K562 (cell line): Measurements from ENCODE around the gene TRAPPC2L. TPM values are rescaled to one million over a fixed set of nuclear protein-coding genes. Genes with fewer than 3 reads are reported as not detected.

Experiments
- ATAC-seq: fragments of 200-7000 bp; cut with Tn5 transposase; 3 replicates; pipeline ENCODE4 v1.9.1; 2020; ENCODE audit warnings: moderate library complexity
- BruUV-seq: library from RNA; stranded (reverse); fragments of 400-500 nt; replicated peaks from 2 replicates; lab custom pipeline; 2021; lab: Mats Ljungman, UMichigan
- CTCF ChIA-PET: fragments of 300-600 bp; formaldehyde crosslinking; extraction: SDS; loops from one replicate; lab custom pipeline; 2021; ENCODE audit warnings: low intra/inter-chr PET ratio; lab: Yijun Ruan, JAX
- POLR2A ChIA-PET: fragments of 300-600, 350-650 bp; sonication (Branson Sonifier 250); formaldehyde crosslinking; extraction: SDS; loops from one replicate; lab custom pipeline; 2021; ENCODE audit warnings: antibody characterized with exemption, inconsistent platforms; lab: Yijun Ruan, JAX
- DNase-seq, 4 experiments: peaks; one replicate each; pipeline versions ENCODE4 v3.0.0 to v3.0.0-alpha.2; 2011 to 2018; ENCODE audit warnings: low spot score in 3 of 4, mixed read lengths in 3 of 4; ENCODE audit errors: extremely low read depth in 1 of 4
- FAIRE-seq: peaks from 2 replicates; lab custom pipeline; 2011; peaks lifted over from hg19 to GRCh38; lab: Jason Lieb, UNC
- H2AFZ ChIP-seq: 2 replicates; pipeline ENCODE4 v1.6.0; 2011; ENCODE audit warnings: low read depth, low read length, control low read depth, inconsistent platforms
- H3K27ac ChIP-seq: fragments of 200-600 bp; 3 replicates; pipeline ENCODE4 v1.8.0; 2011; ENCODE audit warnings: low read depth, mild to moderate bottlenecking, control low read depth, inconsistent platforms, low read length, moderate library complexity, mixed read lengths; ENCODE audit errors: extremely low read depth
- H3K27me3 ChIP-seq, 2 experiments: fragments of 300-600 bp in 1 of 2; 2 replicates in 1 of 2; 3 replicates in 1 of 2; pipeline versions ENCODE4 v1.6.0 to v1.8.0; 2011; ENCODE audit warnings: inconsistent platforms in 2 of 2, low read length in 2 of 2, mild to moderate bottlenecking in 1 of 2, mixed read lengths in 1 of 2, moderate library complexity in 1 of 2; ENCODE audit not compliant: control insufficient read depth in 2 of 2, insufficient read depth in 2 of 2
- H3K36me3 ChIP-seq: fragments of 300-600 bp; 3 replicates; pipeline ENCODE4 v1.8.0; 2011; ENCODE audit warnings: mild to moderate bottlenecking, low read length, inconsistent platforms; ENCODE audit not compliant: control insufficient read depth, insufficient read depth
- H3K4me1 ChIP-seq, 2 experiments: fragments of 200-600 bp in 1 of 2; replicated peaks in 1 of 2; 2 replicates in 1 of 2; 3 replicates in 1 of 2; pipeline versions ENCODE4 v1.5.1 to v1.8.0; 2011; ENCODE audit warnings: inconsistent platforms in 2 of 2, low read length in 2 of 2, mild to moderate bottlenecking in 1 of 2, mixed read lengths in 1 of 2, moderate library complexity in 1 of 2; ENCODE audit not compliant: control insufficient read depth in 2 of 2, insufficient read depth in 2 of 2
- H3K4me2 ChIP-seq: 2 replicates; pipeline ENCODE4 v1.6.1; 2011; ENCODE audit warnings: low read length, control low read depth, inconsistent platforms, mixed read lengths; ENCODE audit not compliant: insufficient read depth
- H3K4me3 ChIP-seq: fragments of 200-600 bp; sonication (generic), shearing (Covaris generic); 2 replicates; pipeline ENCODE4 v1.5.1; 2016; ENCODE audit warnings: control low read depth, inconsistent platforms
- H3K79me2 ChIP-seq: fragments of 200-600 bp; 3 replicates; pipeline ENCODE4 v1.8.0; 2011; ENCODE audit warnings: low read length, inconsistent platforms; ENCODE audit not compliant: control insufficient read depth, insufficient read depth
- H3K9ac ChIP-seq, 2 experiments: 2 replicates each; pipeline versions ENCODE4 v1.6.0 to v1.6.1; 2011; ENCODE audit warnings: low read depth in 2 of 2, low read length in 2 of 2, control low read depth in 1 of 2, inconsistent platforms in 1 of 2, mild to moderate bottlenecking in 1 of 2, mixed read lengths in 1 of 2; ENCODE audit not compliant: insufficient read depth in 1 of 2
- H3K9me1 ChIP-seq: one replicate; pipeline ENCODE4 v1.6.0; 2011; ENCODE audit warnings: inconsistent platforms, mild to moderate bottlenecking, low read length, moderate library complexity; ENCODE audit not compliant: control insufficient read depth, insufficient read depth
- H3K9me3 ChIP-seq: replicated peaks from 2 replicates; pipeline ENCODE4 v1.5.1; 2011; ENCODE audit warnings: low read depth, low read length, inconsistent platforms; ENCODE audit not compliant: control insufficient read depth, insufficient read depth
- H4K20me1 ChIP-seq: replicated peaks from 2 replicates; pipeline ENCODE4 v1.6.1; 2011; ENCODE audit warnings: low read length, inconsistent platforms, mixed read lengths; ENCODE audit not compliant: control insufficient read depth, insufficient read depth
- CBFA2T2 ChIP-seq: fragments of 450-650 bp; conservative IDR thresholded peaks from 2 replicates; pipeline ENCODE4 v1.6.1; 2017; ENCODE audit warnings: mild to moderate bottlenecking
- EHMT2 ChIP-seq: fragments of 450-650 bp; IDR thresholded peaks from 2 replicates; pipeline ENCODE4 v1.6.1; 2018; ENCODE audit warnings: antibody characterized with exemption
- EWSR1 ChIP-seq: fragments of 450-650 bp; IDR thresholded peaks from 2 replicates; pipeline ENCODE4 v1.6.1; 2018; ENCODE audit warnings: borderline replicate concordance, mild to moderate bottlenecking, low read depth, moderate library complexity; ENCODE audit not compliant: partially characterized antibody
- FIP1L1 ChIP-seq: fragments of 200-400 bp; formaldehyde crosslinking; IDR thresholded peaks from 2 replicates; pipeline ENCODE4 v1.6.1; 2018; ENCODE audit warnings: mild to moderate bottlenecking, low read depth, low read length; ENCODE audit not compliant: poor library complexity, severe bottlenecking
- NFYB ChIP-seq: IDR thresholded peaks from 2 replicates; pipeline ENCODE4 v1.6.1; 2011; ENCODE audit warnings: mild to moderate bottlenecking, moderate library complexity; ENCODE audit not compliant: insufficient read length; ENCODE audit errors: extremely low read depth
- POLR2AphosphoS2 ChIP-seq: IDR thresholded peaks from 2 replicates; pipeline ENCODE4 v1.6.1; 2012; ENCODE audit warnings: low read length, improper control_type of control experiment
- POLR2G ChIP-seq: fragments of 200-400 bp; formaldehyde crosslinking; IDR thresholded peaks from 2 replicates; pipeline ENCODE4 v1.6.1; 2017; ENCODE audit warnings: low read depth, mild to moderate bottlenecking, antibody characterized with exemption, low read length, moderate library complexity
- PYGO2 ChIP-seq: fragments of 450-650 bp; IDR thresholded peaks from 2 replicates; pipeline ENCODE4 v1.6.1; 2016; ENCODE audit warnings: mild to moderate bottlenecking, missing genetic modification characterization, moderate library complexity, missing compliant biosample characterization
- RHOXF2B ChIP-seq: fragments of 250-450 bp; sonication (Bioruptor Pico); conservative IDR thresholded peaks from 2 replicates; pipeline ENCODE4 v1.5.1; 2021
- SUPT5H ChIP-seq: fragments of 450-650 bp; IDR thresholded peaks from 2 replicates; pipeline ENCODE4 v1.6.1; 2016
- ZKSCAN3 ChIP-seq: fragments of 250-450 bp; sonication (Bioruptor Pico); IDR thresholded peaks from 2 replicates; pipeline ENCODE4 v1.4.0; 2020
- WGBS: fragments of 100-300 bp; shearing (Covaris generic); methylation state at CpG from one replicate; pipeline ENCODE4 v1.1.6; 2016; ENCODE audit warnings: low coverage, mixed read lengths; ENCODE audit not compliant: insufficient coverage; ENCODE audit errors: missing lambda C conversion rate; 5-methylcytosine and 5-hydroxymethylcytosine counted together
- in situ Hi-C: fragments of 300-500 bp; cut with MboI; formaldehyde crosslinking; loops from 4 replicates; pipeline ENCODE4 v1.15.0; 2018; ENCODE audit warnings: inconsistent platforms, mixed read lengths
- intact Hi-C: fragments of 100-400 bp; cut with micrococcal nuclease; formaldehyde crosslinking; loops from 2 replicates; pipeline ENCODE4 v1.14.2; 2022
- polyA plus RNA-seq, 8 experiments: library from polyadenylated mRNA; depleted of rRNA in 4 of 8; stranded (reverse) in 5 of 8; unstranded in 3 of 8; fragments of >200 nt; fragmentation: Nextera tagmentation in 2 of 8; fragmentation: Illumina TruSeq in 1 of 8; extraction: Ambion mirVana in 2 of 8; extraction: Trizol in 1 of 8; gene quantifications; 2 replicates each; pipeline versions ENCODE4 v1.2.1 to v1.2.3, GENCODE V29; 2011 to 2014; ENCODE audit warnings: inconsistent platforms in 1 of 8, missing spikeins in 1 of 8
- total RNA-seq, 7 experiments: library from RNA; depleted of rRNA in 6 of 7; stranded (reverse); fragments of >200 nt in 6 of 7; fragmentation: Illumina TruSeq in 2 of 7; extraction: Trizol in 2 of 7; gene quantifications; 2 replicates each; pipeline versions ENCODE4 v1.2.1 to v1.2.3, GENCODE V29; 2011 to 2021; ENCODE audit warnings: low replicate concordance in 1 of 7
- TF ChIP-seq, protein P1 (sequence below): fragments of 450-650 bp; IDR thresholded peaks from 2 replicates; pipeline ENCODE4 v1.6.1; 2016; ENCODE audit warnings: low read depth
- TF ChIP-seq, protein P2 (sequence below): fragments of 250-450 bp; sonication (Bioruptor Pico); IDR thresholded peaks from 2 replicates; pipeline ENCODE4 v1.8.0; 2021; ENCODE audit warnings: borderline replicate concordance, mild to moderate bottlenecking, moderate library complexity; ENCODE audit not compliant: poor library complexity, severe bottlenecking
- TF ChIP-seq, protein P3 (sequence below): fragments of 450-650 bp; formaldehyde crosslinking; IDR thresholded peaks from 2 replicates; pipeline ENCODE4 v1.4.0; 2020; ENCODE audit warnings: mild to moderate bottlenecking, moderate library complexity

TRAPPC2L gene
- total and polyA plus RNA-seq, 9 of the 15 experiments (the other 6 are each of a cell fraction or from before 2014, with no cell fraction given): 60.4 to 398 (median 97.5) TPM

DNA sequence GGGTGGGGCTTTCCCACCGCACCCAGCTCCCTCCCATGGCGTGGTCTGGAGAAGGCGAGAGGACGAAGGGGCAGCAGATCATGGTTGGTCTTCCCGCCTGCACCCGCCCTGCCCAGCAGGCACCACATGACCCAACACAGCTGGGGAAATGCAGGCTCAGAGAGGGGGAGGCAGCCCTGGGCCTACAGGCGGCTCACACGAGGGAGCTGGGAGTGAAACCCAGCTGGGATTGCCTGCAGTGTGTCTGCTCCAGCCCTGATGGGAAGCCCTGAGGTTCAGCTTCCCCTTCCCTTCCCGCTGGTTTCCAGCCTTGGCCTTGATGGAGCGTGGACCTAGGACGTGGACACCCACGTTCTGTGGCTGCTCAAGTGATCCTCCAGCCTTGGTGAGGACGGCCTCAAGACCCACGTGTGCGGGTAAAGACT, 29.5 kb downstream of the TRAPPC2L start:
- no peak for FAIRE-seq
- 94% methylated on average over 9 of the region's 15 CpGs for WGBS
- CTCF ChIA-PET: no interaction called here
- TF ChIP-seq FIP1L1 (peak; percentile 16), POLR2G (peak; percentile 62; the same call in 1 of the 2 replicates), POLR2AphosphoS2 (peak; percentile 65; the same call in 1 of the 2 replicates), SUPT5H (0 out of 2 replicates have a peak, but pooled peaks have one; percentile 32), EHMT2 (no peak), PYGO2 (tag) (no peak), CBFA2T2 (no peak), ZKSCAN3 (CRISPR knock-in tag) (no peak), RHOXF2B (no peak), EWSR1 (no peak), NFYB (no peak)
- TF ChIP-seq, protein P1, sequence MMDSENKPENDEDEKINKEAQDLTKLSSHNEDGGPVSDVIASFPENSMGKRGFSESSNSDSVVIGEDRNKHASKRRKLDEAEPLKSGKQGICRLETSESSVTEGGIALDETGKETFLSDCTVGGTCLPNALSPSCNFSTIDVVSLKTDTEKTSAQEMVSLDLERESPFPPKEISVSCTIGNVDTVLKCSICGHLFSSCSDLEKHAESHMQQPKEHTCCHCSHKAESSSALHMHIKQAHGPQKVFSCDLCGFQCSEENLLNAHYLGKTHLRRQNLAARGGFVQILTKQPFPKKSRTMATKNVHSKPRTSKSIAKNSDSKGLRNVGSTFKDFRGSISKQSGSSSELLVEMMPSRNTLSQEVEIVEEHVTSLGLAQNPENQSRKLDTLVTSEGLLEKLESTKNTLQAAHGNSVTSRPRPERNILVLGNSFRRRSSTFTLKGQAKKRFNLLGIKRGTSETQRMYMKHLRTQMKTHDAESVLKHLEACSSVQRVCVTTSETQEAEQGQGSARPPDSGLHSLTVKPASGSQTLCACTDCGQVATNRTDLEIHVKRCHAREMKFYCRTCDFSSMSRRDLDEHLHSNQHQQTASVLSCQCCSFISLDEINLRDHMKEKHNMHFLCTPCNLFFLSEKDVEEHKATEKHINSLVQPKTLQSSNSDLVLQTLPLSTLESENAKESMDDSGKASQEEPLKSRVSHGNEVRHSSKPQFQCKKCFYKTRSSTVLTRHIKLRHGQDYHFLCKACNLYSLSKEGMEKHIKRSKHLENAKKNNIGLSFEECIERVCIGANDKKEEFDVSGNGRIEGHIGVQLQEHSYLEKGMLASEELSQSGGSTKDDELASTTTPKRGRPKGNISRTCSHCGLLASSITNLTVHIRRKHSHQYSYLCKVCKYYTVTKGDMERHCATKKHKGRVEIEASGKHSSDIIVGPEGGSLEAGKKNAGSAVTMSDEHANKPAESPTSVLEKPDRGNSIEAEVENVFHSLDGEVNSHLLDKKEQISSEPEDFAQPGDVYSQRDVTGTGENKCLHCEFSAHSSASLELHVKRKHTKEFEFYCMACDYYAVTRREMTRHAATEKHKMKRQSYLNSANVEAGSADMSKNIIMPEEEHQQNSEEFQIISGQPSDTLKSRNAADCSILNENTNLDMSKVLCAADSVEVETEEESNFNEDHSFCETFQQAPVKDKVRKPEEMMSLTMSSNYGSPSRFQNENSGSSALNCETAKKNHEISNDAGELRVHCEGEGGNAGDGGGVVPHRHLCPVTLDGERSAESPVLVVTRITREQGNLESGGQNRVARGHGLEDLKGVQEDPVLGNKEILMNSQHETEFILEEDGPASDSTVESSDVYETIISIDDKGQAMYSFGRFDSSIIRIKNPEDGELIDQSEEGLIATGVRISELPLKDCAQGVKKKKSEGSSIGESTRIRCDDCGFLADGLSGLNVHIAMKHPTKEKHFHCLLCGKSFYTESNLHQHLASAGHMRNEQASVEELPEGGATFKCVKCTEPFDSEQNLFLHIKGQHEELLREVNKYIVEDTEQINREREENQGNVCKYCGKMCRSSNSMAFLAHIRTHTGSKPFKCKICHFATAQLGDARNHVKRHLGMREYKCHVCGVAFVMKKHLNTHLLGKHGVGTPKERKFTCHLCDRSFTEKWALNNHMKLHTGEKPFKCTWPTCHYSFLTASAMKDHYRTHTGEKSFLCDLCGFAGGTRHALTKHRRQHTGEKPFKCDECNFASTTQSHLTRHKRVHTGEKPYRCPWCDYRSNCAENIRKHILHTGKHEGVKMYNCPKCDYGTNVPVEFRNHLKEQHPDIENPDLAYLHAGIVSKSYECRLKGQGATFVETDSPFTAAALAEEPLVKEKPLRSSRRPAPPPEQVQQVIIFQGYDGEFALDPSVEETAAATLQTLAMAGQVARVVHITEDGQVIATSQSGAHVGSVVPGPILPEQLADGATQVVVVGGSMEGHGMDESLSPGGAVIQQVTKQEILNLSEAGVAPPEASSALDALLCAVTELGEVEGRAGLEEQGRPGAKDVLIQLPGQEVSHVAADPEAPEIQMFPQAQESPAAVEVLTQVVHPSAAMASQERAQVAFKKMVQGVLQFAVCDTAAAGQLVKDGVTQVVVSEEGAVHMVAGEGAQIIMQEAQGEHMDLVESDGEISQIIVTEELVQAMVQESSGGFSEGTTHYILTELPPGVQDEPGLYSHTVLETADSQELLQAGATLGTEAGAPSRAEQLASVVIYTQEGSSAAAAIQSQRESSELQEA: no peak
- TF ChIP-seq, protein P2, sequence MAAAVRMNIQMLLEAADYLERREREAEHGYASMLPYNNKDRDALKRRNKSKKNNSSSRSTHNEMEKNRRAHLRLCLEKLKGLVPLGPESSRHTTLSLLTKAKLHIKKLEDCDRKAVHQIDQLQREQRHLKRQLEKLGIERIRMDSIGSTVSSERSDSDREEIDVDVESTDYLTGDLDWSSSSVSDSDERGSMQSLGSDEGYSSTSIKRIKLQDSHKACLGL: no peak
- TF ChIP-seq, protein P3, sequence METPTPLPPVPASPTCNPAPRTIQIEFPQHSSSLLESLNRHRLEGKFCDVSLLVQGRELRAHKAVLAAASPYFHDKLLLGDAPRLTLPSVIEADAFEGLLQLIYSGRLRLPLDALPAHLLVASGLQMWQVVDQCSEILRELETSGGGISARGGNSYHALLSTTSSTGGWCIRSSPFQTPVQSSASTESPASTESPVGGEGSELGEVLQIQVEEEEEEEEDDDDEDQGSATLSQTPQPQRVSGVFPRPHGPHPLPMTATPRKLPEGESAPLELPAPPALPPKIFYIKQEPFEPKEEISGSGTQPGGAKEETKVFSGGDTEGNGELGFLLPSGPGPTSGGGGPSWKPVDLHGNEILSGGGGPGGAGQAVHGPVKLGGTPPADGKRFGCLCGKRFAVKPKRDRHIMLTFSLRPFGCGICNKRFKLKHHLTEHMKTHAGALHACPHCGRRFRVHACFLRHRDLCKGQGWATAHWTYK (CRISPR knock-in tag): peak; percentile 87

More for the DNA sequence above, 29.5 kb downstream of the TRAPPC2L start:
- H3K4me1 ChIP-seq: peaks cover 0 to 76% of the 10 kb centered on the region in 2 experiments; a peak in 3 of 5 replicates
- POLR2A ChIA-PET: interaction anchor here (0.6 to 1.2 kb wide), 2 partner anchors 17 to 275 kb away, joined by 3 read pairs; no protein-coding TSS in a partner anchor
- in situ Hi-C loops: no loop called here
- H4K20me1 ChIP-seq: no peaks in the 10 kb centered on the region
- H2AFZ ChIP-seq: no peak overlapping the region
- peaks cover 23% of the 10 kb centered on the region for H3K79me2 ChIP-seq
- H3K4me3 ChIP-seq: no peak overlapping the region
- peaks cover 22% of the 10 kb centered on the region for H3K9me3 ChIP-seq
- no peaks in the 10 kb centered on the region for H3K9me1 ChIP-seq
- intact Hi-C loops: no loop called here
- no peak overlapping the region for H3K4me2 ChIP-seq
- DNase-seq: no peak
- ATAC-seq: no peak
- no peaks in the 10 kb centered on the region for H3K27me3 ChIP-seq
- BruUV-seq: no TSS peak
- H3K36me3 ChIP-seq: peaks cover 95% of the 10 kb centered on the region
- H3K27ac ChIP-seq: no peak overlapping the region
- no peak overlapping the region; a peak in 1 of 4 replicates for H3K9ac ChIP-seq
